HG02943 (cell line): ENCODE results near the gene MCHR2.
"Not testable (repeated sequence)": the region's sequence is repeated elsewhere in the genome, so short reads cannot be mapped to it uniquely, and the experiment has no call there.

ENCODE experiments used
- ATAC-seq: cut with Tn5 transposase; IDR thresholded peaks from one replicate; pipeline ENCODE4 v1.9.1; 2021; ENCODE audit warnings: mild to moderate bottlenecking, low read depth, moderate library complexity; ENCODE audit not compliant: unreplicated experiment

The MCHR2 gene

GRCh38 chr6:99993533-99994251, at the start of gene MCHR2:
Gene MCHR2, minus strand, starts transcription at chr6:99994223. Its CDS starts 38,076 bp downstream, at chr6:99956147.
- ATAC-seq: no peak

- ATAC-seq: not testable (repeated sequence)
Observed at GRCh38 chr6:100038546-100038945, 44.5 kb upstream of the MCHR2 start.

- ATAC-seq: peak; percentile 82
Observed at GRCh38 chr6:100035873-100036653, 42.0 kb upstream of the MCHR2 start.

- no peak for ATAC-seq
Observed at GRCh38 chr6:100023798-100024197, 29.8 kb upstream of the MCHR2 start.

GRCh38 chr6:100022847-100023246, 28.8 kb upstream of the MCHR2 start:
- no peak for ATAC-seq

- no peak for ATAC-seq
Observed at GRCh38 chr6:100008857-100009256, 14.8 kb upstream of the MCHR2 start.

GRCh38 chr6:100001915-100002388, 7.9 kb upstream of the MCHR2 start:
- ATAC-seq: peak; percentile 94

GRCh38 chr6:99997141-99997540, 3.1 kb upstream of the MCHR2 start:
- ATAC-seq: no peak

GRCh38 chr6:99995916-99996315, 1.9 kb upstream of the MCHR2 start:
- no peak for ATAC-seq

- no peak for ATAC-seq
Observed at GRCh38 chr6:99993146-99993532, 884 bp downstream of the MCHR2 start.

- ATAC-seq: no peak
Observed at GRCh38 chr6:99991955-99992354, 2.1 kb downstream of the MCHR2 start.

GRCh38 chr6:99980741-99981140, 13.3 kb downstream of the MCHR2 start:
- no peak for ATAC-seq

GRCh38 chr6:99979953-99980352, 14.1 kb downstream of the MCHR2 start:
- no peak for ATAC-seq

GRCh38 chr6:99967052-99967451, 27.0 kb downstream of the MCHR2 start:
- no peak for ATAC-seq

- ATAC-seq: no peak
Observed at GRCh38 chr6:99960027-99960426, 34.0 kb downstream of the MCHR2 start.

- ATAC-seq: no peak
Observed at GRCh38 chr6:99951016-99951805, 42.8 kb downstream of the MCHR2 start.

- ATAC-seq: no peak
Observed at GRCh38 chr6:99946005-99946404, 48.0 kb downstream of the MCHR2 start.

- ATAC-seq: no peak
Observed at GRCh38 chr6:99943846-99944245, 50.2 kb downstream of the MCHR2 start.

- ATAC-seq: no peak
Observed at GRCh38 chr6:99940582-99940981, 53.4 kb downstream of the MCHR2 start.

- no peak for ATAC-seq
Observed at GRCh38 chr6:99933129-99933528, 60.9 kb downstream of the MCHR2 start.

- ATAC-seq: no peak
Observed at GRCh38 chr6:99912657-99913056, 81.4 kb downstream of the MCHR2 start.
